ENCODE measurements around the gene ABCA2. TPM values are rescaled to one million over a fixed set of nuclear protein-coding genes. Genes with fewer than 3 reads are reported as not detected.

The ABCA2 gene
- total and polyA plus RNA-seq, 9 of the 15 experiments (the other 6 are each of a cell fraction or from before 2014, with no cell fraction given), result 0.69 to 16.3 (median 6.1) TPM; not detected in 2

- TF ChIP-seq KLF1 (tag; IDR thresholded peaks at IDR 0.05) (no peak), ZNF146 (CRISPR knock-in tag; IDR thresholded peaks at IDR 0.05; ENCODE audit: unreplicated experiment) (no peak), ELK1 (CRISPR knock-in tag; IDR thresholded peaks at IDR 0.05) (no peak), ZNF511 (CRISPR knock-in tag; IDR thresholded peaks at IDR 0.05) (peak; percentile 53; the same call in 1 of the 2 replicates), YY1 (IDR thresholded peaks at IDR 0.05; ENCODE audit: borderline replicate concordance in 1 of 3, control insufficient read depth in 1 of 3, extremely low read depth in 1 of 3, insufficient read depth in 3 of 3, insufficient read length in 1 of 3, insufficient replicate concordance in 2 of 3, low read depth in 1 of 3, low read length in 2 of 3) (peak in 1 of 3 experiments; percentile 32), PHF21A (IDR thresholded peaks at IDR 0.05; ENCODE audit: borderline replicate concordance, low read depth) (no peak), ZNF124 (CRISPR knock-in tag; IDR thresholded peaks at IDR 0.05) (no peak), SRSF1 (IDR thresholded peaks at IDR 0.05; ENCODE audit: low read depth, low read length) (no peak), PTBP1 (IDR thresholded peaks at IDR 0.05; ENCODE audit: low read depth, low read length) (0 out of 2 replicates have a peak, but pooled peaks have one; percentile 46), C11orf30 (IDR thresholded peaks at IDR 0.05; ENCODE audit: low read depth) (no peak), ARID4B (CRISPR knock-in tag; IDR thresholded peaks at IDR 0.05) (peak; percentile 53; the same call in 1 of the 2 replicates), ZNF717 (CRISPR knock-in tag; IDR thresholded peaks at IDR 0.05) (no peak), NFYB (IDR thresholded peaks at IDR 0.05; ENCODE audit: extremely low read depth, insufficient read length) (no peak), CHD4 (IDR thresholded peaks at IDR 0.05; ENCODE audit: insufficient read depth, insufficient replicate concordance, low read depth, low read length, poor library complexity, severe bottlenecking) (peak; percentile 57), ZBTB7A (IDR thresholded peaks at IDR 0.05; ENCODE audit: borderline replicate concordance, control insufficient read depth, low read depth, low read length) (peak; percentile 69; the same call in 1 of the 2 replicates), HES1 (IDR thresholded peaks at IDR 0.05; ENCODE audit: low read depth) (no peak), TFE3 (CRISPR knock-in tag; IDR thresholded peaks at IDR 0.05) (no peak), LARP7 (IDR thresholded peaks at IDR 0.05) (no peak), BMI1 (IDR thresholded peaks at IDR 0.05; ENCODE audit: low read length) (no peak)
Measured at GRCh38 chr9:137067860-137068538, 40.0 kb upstream of the ABCA2 start (continued).
